ENCODE data around the gene PARD3B. TPM values are rescaled to one million over a fixed set of nuclear protein-coding genes. Genes with fewer than 3 reads are reported as not detected.

The PARD3B gene
- total RNA-seq, 1 experiment from 2014 or later: 7.6 TPM

DNA sequence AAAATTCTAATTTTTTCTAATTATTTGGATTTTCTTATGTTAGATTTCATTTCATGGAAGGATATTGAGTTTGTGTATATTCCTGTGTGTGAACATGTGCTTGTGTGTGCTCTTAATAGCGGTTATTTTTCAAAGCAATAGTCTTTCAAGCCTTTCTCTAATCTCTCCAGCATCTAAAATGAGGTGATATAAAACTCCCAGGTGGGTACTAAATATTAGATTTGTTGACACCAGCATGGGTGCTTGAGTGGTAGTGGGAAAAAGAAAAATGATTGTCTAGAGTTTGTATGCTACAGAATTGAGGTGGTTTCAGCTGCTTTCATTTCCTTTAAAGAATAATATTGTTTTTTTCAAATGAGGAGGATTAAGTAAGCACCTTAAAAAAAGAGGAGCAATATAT, 296.8 kb downstream of the PARD3B start:
- POLR2A ChIA-PET (ENCODE audit: unreplicated experiment): no interaction called here
- Histone ChIP-seq H3K27me3 (ENCODE audit: insufficient read depth, low read depth) (no peaks in the 10 kb centered on the region), H3K9me2 (ENCODE audit: insufficient read depth) (no peaks in the 10 kb centered on the region), H3K4me2 (peak overlapping the region; percentile 75), H3K4me1 (replicated peaks; ENCODE audit: insufficient read depth) (peaks cover 22% of the 10 kb centered on the region), H3F3A (ENCODE audit: insufficient read depth, low read depth) (peaks cover 13% of the 10 kb centered on the region; the same call in 1 of the 2 replicates), H3K36me3 (ENCODE audit: low read depth) (no peaks in the 10 kb centered on the region), H3K27ac (peak overlapping the region; percentile 89), H3K4me3 (peak overlapping the region; percentile 43; the same call in 1 of the 2 replicates), H4K20me1 (ENCODE audit: insufficient read depth) (no peaks in the 10 kb centered on the region), H3K9me3 (ENCODE audit: insufficient read depth, low read depth) (no peaks in the 10 kb centered on the region), H3K79me2 (ENCODE audit: low read depth) (no peaks in the 10 kb centered on the region), H2AFZ (peak overlapping the region; percentile 53; the same call in 1 of the 2 replicates)
- no peak for DNase-seq
- TF ChIP-seq EZH2 (IDR thresholded peaks at IDR 0.05; ENCODE audit: low read depth): no peak
- TF ChIP-seq, protein P1, sequence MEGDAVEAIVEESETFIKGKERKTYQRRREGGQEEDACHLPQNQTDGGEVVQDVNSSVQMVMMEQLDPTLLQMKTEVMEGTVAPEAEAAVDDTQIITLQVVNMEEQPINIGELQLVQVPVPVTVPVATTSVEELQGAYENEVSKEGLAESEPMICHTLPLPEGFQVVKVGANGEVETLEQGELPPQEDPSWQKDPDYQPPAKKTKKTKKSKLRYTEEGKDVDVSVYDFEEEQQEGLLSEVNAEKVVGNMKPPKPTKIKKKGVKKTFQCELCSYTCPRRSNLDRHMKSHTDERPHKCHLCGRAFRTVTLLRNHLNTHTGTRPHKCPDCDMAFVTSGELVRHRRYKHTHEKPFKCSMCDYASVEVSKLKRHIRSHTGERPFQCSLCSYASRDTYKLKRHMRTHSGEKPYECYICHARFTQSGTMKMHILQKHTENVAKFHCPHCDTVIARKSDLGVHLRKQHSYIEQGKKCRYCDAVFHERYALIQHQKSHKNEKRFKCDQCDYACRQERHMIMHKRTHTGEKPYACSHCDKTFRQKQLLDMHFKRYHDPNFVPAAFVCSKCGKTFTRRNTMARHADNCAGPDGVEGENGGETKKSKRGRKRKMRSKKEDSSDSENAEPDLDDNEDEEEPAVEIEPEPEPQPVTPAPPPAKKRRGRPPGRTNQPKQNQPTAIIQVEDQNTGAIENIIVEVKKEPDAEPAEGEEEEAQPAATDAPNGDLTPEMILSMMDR (conservative IDR thresholded peaks at IDR 0.05): no peak
- intact Hi-C loops (cut with micrococcal nuclease; ENCODE audit: unreplicated experiment): no loop called here
- CTCF ChIA-PET: no interaction called here
- no TSS peak for BruUV-seq (replicated peaks)

DNA sequence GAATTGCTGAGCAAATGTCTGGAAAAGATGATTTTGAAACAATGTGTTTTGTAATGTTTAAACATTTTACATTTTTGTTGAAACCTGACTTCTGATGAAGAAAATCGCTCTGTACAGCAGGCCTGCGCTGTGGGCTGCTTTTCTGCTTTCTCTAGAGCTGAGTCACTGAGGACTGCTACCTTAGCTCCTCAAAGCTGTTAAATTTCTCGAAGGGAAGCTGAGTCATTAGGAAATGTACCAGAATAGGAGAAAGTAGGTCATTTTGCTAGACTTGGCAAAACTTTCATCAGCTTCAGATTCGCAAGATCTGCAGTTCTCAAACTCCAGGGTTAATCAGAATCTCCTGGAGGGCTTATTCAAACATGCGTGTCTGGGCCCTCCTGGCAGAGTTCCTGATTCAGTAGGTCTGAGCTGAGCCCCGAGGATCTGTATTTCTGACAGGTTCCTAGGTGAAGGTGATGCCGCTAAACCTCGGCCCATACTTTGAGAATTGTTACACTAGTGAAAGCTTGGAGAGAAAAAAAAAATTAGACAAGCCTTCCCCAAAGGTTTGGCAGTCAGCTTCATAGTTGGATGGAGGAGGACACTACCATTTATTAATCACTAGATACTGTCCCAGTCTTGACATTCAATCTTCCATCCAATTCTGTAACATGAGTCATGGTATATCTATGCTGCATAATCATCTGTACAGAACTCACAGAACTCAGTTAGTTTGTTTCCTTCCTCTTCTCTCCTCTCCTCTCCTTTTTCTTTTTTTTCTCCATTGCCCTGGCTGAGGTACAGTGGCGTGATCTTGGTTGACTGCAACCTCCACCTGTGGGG, 297.6 kb downstream of the PARD3B start:
- no peak for TF ChIP-seq EZH2 (IDR thresholded peaks at IDR 0.05; ENCODE audit: low read depth)
- TF ChIP-seq, protein P1 (conservative IDR thresholded peaks at IDR 0.05): no peak
- Histone ChIP-seq H3F3A (ENCODE audit: insufficient read depth, low read depth) (peaks cover 13% of the 10 kb centered on the region; the same call in 1 of the 2 replicates), H3K27ac (peak overlapping the region; percentile 89), H3K36me3 (ENCODE audit: low read depth) (no peaks in the 10 kb centered on the region), H3K27me3 (ENCODE audit: insufficient read depth, low read depth) (no peaks in the 10 kb centered on the region), H2AFZ (peak overlapping the region; percentile 68), H3K79me2 (ENCODE audit: low read depth) (no peaks in the 10 kb centered on the region), H3K4me3 (peak overlapping the region; percentile 43; the same call in 1 of the 2 replicates), H4K20me1 (ENCODE audit: insufficient read depth) (no peaks in the 10 kb centered on the region), H3K4me1 (replicated peaks; ENCODE audit: insufficient read depth) (peaks cover 22% of the 10 kb centered on the region), H3K9me3 (ENCODE audit: insufficient read depth, low read depth) (no peaks in the 10 kb centered on the region), H3K4me2 (peak overlapping the region; percentile 75), H3K9me2 (ENCODE audit: insufficient read depth) (no peaks in the 10 kb centered on the region)
- no TSS peak for BruUV-seq (replicated peaks)
- POLR2A ChIA-PET (ENCODE audit: unreplicated experiment): interaction anchor here (0.6 kb wide), 1 partner anchor 179 kb away, joined by 6 read pairs; no protein-coding TSS in a partner anchor
- DNase-seq: peak; percentile 16 to 80
- intact Hi-C loops (cut with micrococcal nuclease; ENCODE audit: unreplicated experiment): no loop called here
- CTCF ChIA-PET: no interaction called here

DNA sequence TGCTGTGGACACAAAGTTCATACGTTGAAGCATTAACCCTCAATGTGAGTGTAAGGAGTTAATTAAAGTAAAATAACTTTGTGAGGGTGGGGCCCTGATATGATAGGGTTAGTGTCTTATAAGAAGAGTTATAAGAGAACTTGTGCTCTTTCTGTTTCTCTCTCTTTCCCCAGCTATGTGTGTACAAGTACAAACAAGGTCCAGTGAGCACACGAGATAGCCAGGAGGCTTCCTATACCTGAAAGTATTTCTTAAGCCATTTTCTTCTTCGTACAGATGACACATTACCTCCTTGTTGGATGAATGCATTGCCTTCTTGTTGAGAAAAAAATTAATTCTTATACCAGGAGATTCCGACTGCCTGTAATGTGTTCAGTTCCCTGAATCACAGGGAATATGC, 301.2 kb downstream of the PARD3B start:
- no peaks in the 10 kb centered on the region for H3K27me3 ChIP-seq (ENCODE audit: insufficient read depth, low read depth)
- H3K36me3 ChIP-seq (ENCODE audit: low read depth): no peaks in the 10 kb centered on the region
- H3K9me3 ChIP-seq (ENCODE audit: insufficient read depth, low read depth): no peaks in the 10 kb centered on the region
- intact Hi-C loops (cut with micrococcal nuclease; ENCODE audit: unreplicated experiment): no loop called here
- ChIA-PET CTCF (no interaction called here), POLR2A (ENCODE audit: unreplicated experiment) (no interaction called here)
- H3K27ac ChIP-seq: no peak overlapping the region
- no peaks in the 10 kb centered on the region for H3K9me2 ChIP-seq (ENCODE audit: insufficient read depth)
- H3K4me3 ChIP-seq: no peak overlapping the region
- H3K4me2 ChIP-seq: no peak overlapping the region
- no peaks in the 10 kb centered on the region for H4K20me1 ChIP-seq (ENCODE audit: insufficient read depth)
- H2AFZ ChIP-seq: no peak overlapping the region
- no peaks in the 10 kb centered on the region for H3K79me2 ChIP-seq (ENCODE audit: low read depth)
- H3K4me1 ChIP-seq (replicated peaks; ENCODE audit: insufficient read depth): peaks cover 30% of the 10 kb centered on the region
- TF ChIP-seq EZH2 (IDR thresholded peaks at IDR 0.05; ENCODE audit: low read depth): no peak
- TF ChIP-seq, protein P1 (conservative IDR thresholded peaks at IDR 0.05): no peak
- BruUV-seq (replicated peaks): no TSS peak
- H3F3A ChIP-seq (ENCODE audit: insufficient read depth, low read depth): peaks cover 13% of the 10 kb centered on the region; the same call in 1 of the 2 replicates
- DNase-seq: no peak

Measured in PC-9 (cell line).